HepG2 (cell line): ENCODE data around the gene ULK3. TPM values are rescaled to one million over a fixed set of nuclear protein-coding genes. Genes with fewer than 3 reads are reported as not detected.

Experiments used
- CAMTA2 ChIP-seq: sonication (generic); formaldehyde crosslinking; IDR thresholded peaks from 2 replicates; pipeline ENCODE4 v1.4.0; 2020; ENCODE audit warnings: mild to moderate bottlenecking, missing genetic modification reagents, borderline replicate concordance
- CHD2 ChIP-seq: IDR thresholded peaks from 2 replicates; pipeline ENCODE4 v1.6.1; 2011; ENCODE audit warnings: low read depth, low read length, improper control_type of control experiment
- CREM ChIP-seq, 2 experiments: sonication (generic) in 1 of 2; formaldehyde crosslinking in 1 of 2; IDR thresholded peaks; 2 replicates each; pipeline versions ENCODE4 v1.4.0 to v1.6.1; 2016 to 2020; ENCODE audit warnings: antibody characterized with exemption in 1 of 2, mild to moderate bottlenecking in 1 of 2, missing genetic modification reagents in 1 of 2
- DMAP1 ChIP-seq: IDR thresholded peaks from 2 replicates; pipeline ENCODE4 v1.6.1; 2016
- HIVEP1 ChIP-seq: sonication (generic); formaldehyde crosslinking; IDR thresholded peaks from 2 replicates; pipeline ENCODE4 v1.4.0; 2020; ENCODE audit warnings: mild to moderate bottlenecking, missing genetic modification reagents
- HOXA5 ChIP-seq: sonication (generic); formaldehyde crosslinking; IDR thresholded peaks from 2 replicates; pipeline ENCODE4 v1.4.0; 2020; ENCODE audit warnings: missing genetic modification reagents
- JDP2 ChIP-seq: sonication (generic); formaldehyde crosslinking; IDR thresholded peaks from 2 replicates; pipeline ENCODE4 v1.8.1; 2022; ENCODE audit warnings: missing genetic modification reagents, borderline replicate concordance
- JUN ChIP-seq: sonication (generic); formaldehyde crosslinking; IDR thresholded peaks from 2 replicates; pipeline ENCODE4 v1.4.0; 2020; ENCODE audit warnings: mild to moderate bottlenecking, missing genetic modification reagents
- KAT2B ChIP-seq: fragments of 150-350 bp; IDR thresholded peaks from 2 replicates; pipeline ENCODE4 v1.6.1; 2014; ENCODE audit warnings: low read depth, low read length, borderline replicate concordance
- KDM3A ChIP-seq: IDR thresholded peaks from 2 replicates; pipeline ENCODE4 v1.6.1; 2018; ENCODE audit warnings: low read depth, missing compliant biosample characterization
- MAFK ChIP-seq, 2 experiments: IDR thresholded peaks in 1 of 2; conservative IDR thresholded peaks in 1 of 2; 2 replicates each; pipeline ENCODE4 v1.6.1; 2011; ENCODE audit warnings: improper control_type of control experiment in 2 of 2, low read length in 2 of 2
- NR2F2 ChIP-seq: IDR thresholded peaks from 2 replicates; pipeline ENCODE4 v1.6.1; 2012; ENCODE audit warnings: low read depth, inconsistent platforms, borderline replicate concordance
- PAF1 ChIP-seq: IDR thresholded peaks from 2 replicates; pipeline ENCODE4 v1.6.1; 2016; ENCODE audit warnings: missing genetic modification reagents, missing compliant biosample characterization
- POGZ ChIP-seq: sonication (generic); formaldehyde crosslinking; IDR thresholded peaks from 2 replicates; pipeline ENCODE4 v1.4.0; 2020; ENCODE audit warnings: mild to moderate bottlenecking, missing genetic modification reagents
- PRMT3 ChIP-seq: sonication (generic); formaldehyde crosslinking; IDR thresholded peaks from 2 replicates; pipeline ENCODE4 v1.8.1; 2022; ENCODE audit warnings: low read depth, mild to moderate bottlenecking, moderate library complexity, missing genetic modification reagents, borderline replicate concordance
- TBL1XR1 ChIP-seq: fragments of 150-350 bp; IDR thresholded peaks from 2 replicates; pipeline ENCODE4 v1.6.1; 2014; ENCODE audit warnings: borderline replicate concordance, low read length; ENCODE audit not compliant: partially characterized antibody
- ZBTB21 ChIP-seq: sonication (generic); formaldehyde crosslinking; IDR thresholded peaks from 2 replicates; pipeline ENCODE4 v1.4.0; 2020; ENCODE audit warnings: missing genetic modification reagents
- ZFX ChIP-seq: sonication (generic); formaldehyde crosslinking; IDR thresholded peaks from 2 replicates; pipeline ENCODE4 v1.4.0; 2020; ENCODE audit warnings: mild to moderate bottlenecking, low read depth, missing genetic modification reagents, moderate library complexity
- ZNF282 ChIP-seq: fragments of 450-650 bp; IDR thresholded peaks from 2 replicates; pipeline ENCODE4 v1.6.1; 2018; ENCODE audit not compliant: partially characterized antibody
- ZNF383 ChIP-seq: sonication (generic); formaldehyde crosslinking; IDR thresholded peaks from 2 replicates; pipeline ENCODE4 v1.4.0; 2020; ENCODE audit warnings: missing genetic modification reagents, mild to moderate bottlenecking, borderline replicate concordance
- ZNF660 ChIP-seq: sonication (generic); formaldehyde crosslinking; IDR thresholded peaks from 2 replicates; pipeline ENCODE4 v1.5.1; 2020; ENCODE audit warnings: mild to moderate bottlenecking, low read depth, missing genetic modification reagents, borderline replicate concordance
- ZNF720 ChIP-seq: sonication (generic); formaldehyde crosslinking; IDR thresholded peaks from 2 replicates; pipeline ENCODE4 v1.4.0; 2020; ENCODE audit warnings: missing genetic modification reagents
- ZSCAN12 ChIP-seq: sonication (generic); formaldehyde crosslinking; IDR thresholded peaks from 2 replicates; pipeline ENCODE4 v1.9.0; 2021; ENCODE audit warnings: mild to moderate bottlenecking, missing genetic modification reagents
- polyA plus RNA-seq, 8 experiments: library from polyadenylated mRNA; depleted of rRNA in 3 of 8; stranded (reverse) in 7 of 8; unstranded in 1 of 8; fragments of >200 nt; fragmentation: Illumina TruSeq in 4 of 8; extraction: Trizol in 4 of 8; gene quantifications; 2 replicates each; pipeline versions ENCODE4 v1.2.1 to v1.2.3, GENCODE V29; 2011 to 2016; ENCODE audit warnings: low read depth in 4 of 8, missing spikeins in 1 of 8, mixed read lengths in 1 of 8; ENCODE audit not compliant: insufficient read depth in 1 of 8
- total RNA-seq, 5 experiments: library from RNA; depleted of rRNA; stranded (reverse); fragments of >200 nt; fragmentation: Illumina TruSeq; extraction: Trizol; gene quantifications; 2 replicates each; pipeline ENCODE4 v1.2.3, GENCODE V29; 2016; ENCODE audit warnings: low read depth in 1 of 5
- TF ChIP-seq, protein P1 (sequence below): sonication (generic); formaldehyde crosslinking; IDR thresholded peaks from 2 replicates; pipeline ENCODE4 v1.8.0; 2023; ENCODE audit warnings: mild to moderate bottlenecking, missing genetic modification reagents
- TF ChIP-seq, protein P2 (sequence below): sonication (generic); formaldehyde crosslinking; IDR thresholded peaks from 2 replicates; pipeline ENCODE4 v1.4.0; 2020; ENCODE audit warnings: mild to moderate bottlenecking, low read depth, missing genetic modification reagents
- TF ChIP-seq, protein P3 (sequence below): IDR thresholded peaks from 2 replicates; pipeline ENCODE4 v1.6.1; 2012; ENCODE audit warnings: low read length, improper control_type of control experiment

ULK3 gene
- total and polyA plus RNA-seq, 2 of the 13 experiments (the other 11 are each of a cell fraction or from before 2014, with no cell fraction given): 15.2 to 23.7 TPM

DNA sequence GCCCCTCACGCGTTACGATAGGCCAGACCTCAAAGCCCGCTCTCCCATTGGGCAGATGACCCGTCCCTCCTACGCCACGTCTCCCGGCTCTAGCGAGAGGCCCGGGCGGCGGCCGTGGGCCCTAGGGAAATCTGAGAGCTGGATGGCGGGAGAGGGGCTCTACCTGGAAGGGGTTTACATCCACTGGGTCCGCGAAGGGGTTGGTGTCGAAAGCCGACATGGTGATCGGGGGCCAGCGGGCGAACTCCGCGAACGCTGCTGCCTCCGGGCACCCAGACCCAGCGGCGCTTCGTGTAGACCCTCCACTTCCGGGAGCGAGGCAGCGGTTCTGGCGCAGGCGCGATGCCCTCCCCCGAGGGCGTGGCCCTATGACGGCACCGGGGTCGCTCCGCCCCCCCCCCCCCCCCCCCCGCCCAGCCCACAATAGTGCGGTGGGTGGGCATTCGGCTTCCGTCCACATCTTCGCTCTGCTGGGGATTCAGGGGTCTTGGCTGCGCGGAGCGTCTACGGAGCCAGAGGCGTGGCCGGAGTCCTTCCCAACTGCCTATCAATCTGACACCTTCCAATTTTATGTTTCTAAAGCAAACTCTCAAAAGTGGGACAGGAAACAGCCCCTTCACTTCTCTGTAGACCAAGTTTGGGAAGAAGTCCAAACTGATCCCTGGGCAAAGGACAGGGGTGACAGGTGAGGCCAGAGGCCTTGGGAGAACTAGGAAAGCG lies 30.2 kb upstream of the ULK3 start, which contains the start of gene SCAMP2 (continued):
- TF ChIP-seq, protein P1, sequence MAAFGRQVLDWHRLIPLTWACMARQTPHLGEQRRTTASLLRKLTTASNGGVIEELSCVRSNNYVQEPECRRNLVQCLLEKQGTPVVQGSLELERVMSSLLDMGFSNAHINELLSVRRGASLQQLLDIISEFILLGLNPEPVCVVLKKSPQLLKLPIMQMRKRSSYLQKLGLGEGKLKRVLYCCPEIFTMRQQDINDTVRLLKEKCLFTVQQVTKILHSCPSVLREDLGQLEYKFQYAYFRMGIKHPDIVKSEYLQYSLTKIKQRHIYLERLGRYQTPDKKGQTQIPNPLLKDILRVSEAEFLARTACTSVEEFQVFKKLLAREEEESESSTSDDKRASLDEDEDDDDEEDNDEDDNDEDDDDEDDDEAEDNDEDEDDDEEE: no peak
- TF ChIP-seq, protein P2, sequence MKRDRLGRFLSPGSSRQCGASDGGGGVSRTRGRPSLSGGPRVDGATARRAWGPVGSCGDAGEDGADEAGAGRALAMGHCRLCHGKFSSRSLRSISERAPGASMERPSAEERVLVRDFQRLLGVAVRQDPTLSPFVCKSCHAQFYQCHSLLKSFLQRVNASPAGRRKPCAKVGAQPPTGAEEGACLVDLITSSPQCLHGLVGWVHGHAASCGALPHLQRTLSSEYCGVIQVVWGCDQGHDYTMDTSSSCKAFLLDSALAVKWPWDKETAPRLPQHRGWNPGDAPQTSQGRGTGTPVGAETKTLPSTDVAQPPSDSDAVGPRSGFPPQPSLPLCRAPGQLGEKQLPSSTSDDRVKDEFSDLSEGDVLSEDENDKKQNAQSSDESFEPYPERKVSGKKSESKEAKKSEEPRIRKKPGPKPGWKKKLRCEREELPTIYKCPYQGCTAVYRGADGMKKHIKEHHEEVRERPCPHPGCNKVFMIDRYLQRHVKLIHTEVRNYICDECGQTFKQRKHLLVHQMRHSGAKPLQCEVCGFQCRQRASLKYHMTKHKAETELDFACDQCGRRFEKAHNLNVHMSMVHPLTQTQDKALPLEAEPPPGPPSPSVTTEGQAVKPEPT (CRISPR knock-in tag): no peak
- TF ChIP-seq KAT2B: no peak
- no peak for TF ChIP-seq ZNF282
- TF ChIP-seq HOXA5 (CRISPR knock-in tag): no peak
- TF ChIP-seq ZBTB21: no peak
- no peak for TF ChIP-seq HIVEP1 (CRISPR knock-in tag)
- no peak for TF ChIP-seq ZNF660 (CRISPR knock-in tag)
- TF ChIP-seq KDM3A: no peak
- TF ChIP-seq ZFX (CRISPR knock-in tag): peak; percentile 98
- TF ChIP-seq CHD2: 0 out of 2 replicates have a peak, but pooled peaks have one; percentile 10
- TF ChIP-seq MAFK (conservative IDR thresholded peaks at IDR 0.05 in 1 of 2, IDR thresholded peaks at IDR 0.05 in 1 of 2; ENCODE audit: low read length in 2 of 2): no peak
- no peak for TF ChIP-seq ZNF383
- no peak for TF ChIP-seq TBL1XR1
- no peak for TF ChIP-seq PRMT3
- no peak for TF ChIP-seq JDP2
- no peak for TF ChIP-seq ZSCAN12 (CRISPR knock-in tag)
- TF ChIP-seq DMAP1 (CRISPR knock-in tag): peak; percentile 94
- 0 out of 2 replicates have a peak, but pooled peaks have one; percentile 53 for TF ChIP-seq JUN (CRISPR knock-in tag)
- peak; percentile 26; the same call in 1 of the 2 replicates for TF ChIP-seq POGZ
- TF ChIP-seq PAF1 (CRISPR knock-in tag): no peak
- no peak for TF ChIP-seq CAMTA2 (CRISPR knock-in tag)
- peak; percentile 83 for TF ChIP-seq CREM (IDR thresholded peaks at IDR 0.05)
- TF ChIP-seq CREM (CRISPR knock-in tag; IDR thresholded peaks at IDR 0.05): no peak
- TF ChIP-seq, protein P3, sequence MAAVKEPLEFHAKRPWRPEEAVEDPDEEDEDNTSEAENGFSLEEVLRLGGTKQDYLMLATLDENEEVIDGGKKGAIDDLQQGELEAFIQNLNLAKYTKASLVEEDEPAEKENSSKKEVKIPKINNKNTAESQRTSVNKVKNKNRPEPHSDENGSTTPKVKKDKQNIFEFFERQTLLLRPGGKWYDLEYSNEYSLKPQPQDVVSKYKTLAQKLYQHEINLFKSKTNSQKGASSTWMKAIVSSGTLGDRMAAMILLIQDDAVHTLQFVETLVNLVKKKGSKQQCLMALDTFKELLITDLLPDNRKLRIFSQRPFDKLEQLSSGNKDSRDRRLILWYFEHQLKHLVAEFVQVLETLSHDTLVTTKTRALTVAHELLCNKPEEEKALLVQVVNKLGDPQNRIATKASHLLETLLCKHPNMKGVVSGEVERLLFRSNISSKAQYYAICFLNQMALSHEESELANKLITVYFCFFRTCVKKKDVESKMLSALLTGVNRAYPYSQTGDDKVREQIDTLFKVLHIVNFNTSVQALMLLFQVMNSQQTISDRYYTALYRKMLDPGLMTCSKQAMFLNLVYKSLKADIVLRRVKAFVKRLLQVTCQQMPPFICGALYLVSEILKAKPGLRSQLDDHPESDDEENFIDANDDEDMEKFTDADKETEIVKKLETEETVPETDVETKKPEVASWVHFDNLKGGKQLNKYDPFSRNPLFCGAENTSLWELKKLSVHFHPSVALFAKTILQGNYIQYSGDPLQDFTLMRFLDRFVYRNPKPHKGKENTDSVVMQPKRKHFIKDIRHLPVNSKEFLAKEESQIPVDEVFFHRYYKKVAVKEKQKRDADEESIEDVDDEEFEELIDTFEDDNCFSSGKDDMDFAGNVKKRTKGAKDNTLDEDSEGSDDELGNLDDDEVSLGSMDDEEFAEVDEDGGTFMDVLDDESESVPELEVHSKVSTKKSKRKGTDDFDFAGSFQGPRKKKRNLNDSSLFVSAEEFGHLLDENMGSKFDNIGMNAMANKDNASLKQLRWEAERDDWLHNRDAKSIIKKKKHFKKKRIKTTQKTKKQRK: no peak
- TF ChIP-seq ZNF720 (CRISPR knock-in tag): no peak
- no peak for TF ChIP-seq NR2F2
